Mononuclear cell (primary cell): ENCODE data around the gene CELF5. TPM values are rescaled to one million over a fixed set of nuclear protein-coding genes. Genes with fewer than 3 reads are reported as not detected.

Experiments used
- total RNA-seq: library from RNA; depleted of rRNA; stranded (reverse); fragments of >200 nt; gene quantifications from one replicate; pipeline ENCODE4 v1.2.3, GENCODE V29; 2012

The CELF5 gene
- total RNA-seq, 1 donor: not detected

Other genes with a start within 250 kb of the CELF5 start
- gene TLE6, start 247.1 kb upstream of the CELF5 start, total RNA-seq: not detected
- gene TLE2, start 195.4 kb upstream of the CELF5 start, total RNA-seq: 4.4 TPM
- gene TLE5, start 162.2 kb upstream of the CELF5 start, total RNA-seq: 551 TPM
- gene GNA11, start 130.3 kb upstream of the CELF5 start, total RNA-seq: 1.3 TPM
- gene GNA15, start 88.6 kb upstream of the CELF5 start, total RNA-seq: 48.3 TPM
- 81.6 TPM for gene S1PR4, start 45.9 kb upstream of the CELF5 start, total RNA-seq
- 29.7 TPM for gene NCLN, start 38.7 kb upstream of the CELF5 start, total RNA-seq
- gene NFIC, start 141.9 kb downstream of the CELF5 start, total RNA-seq: 17.3 TPM